GM23338 (cell line): ENCODE measurements around the gene SIGLEC7. TPM values are rescaled to one million over a fixed set of nuclear protein-coding genes. Genes with fewer than 3 reads are reported as not detected.

Experiments used
- ATAC-seq: fragments of 200-7000 bp; cut with Tn5 transposase; 3 replicates; pipeline ENCODE4 v1.9.1; 2020
- DNase-seq: peaks from one replicate; pipeline ENCODE4 v3.0.0-alpha.2; 2015; ENCODE audit warnings: low spot score
- H2AFZ ChIP-seq: fragments of 200-600 bp; sonication (generic); 2 replicates; pipeline ENCODE4 v1.8.0; 2016; ENCODE audit warnings: antibody characterized with exemption, mild to moderate bottlenecking, moderate library complexity
- H3F3A ChIP-seq: fragments of 200-600 bp; sonication (generic); replicated peaks from 2 replicates; pipeline ENCODE4 v1.8.0; 2017; ENCODE audit warnings: antibody characterized with exemption, mixed run types, low read depth
- H3K27ac ChIP-seq: fragments of 200-600 bp; sonication (generic); 2 replicates; pipeline ENCODE4 v1.6.1; 2016; ENCODE audit warnings: low read depth
- H3K27me3 ChIP-seq: fragments of 200-600 bp; sonication (generic); 2 replicates; pipeline ENCODE4 v1.8.0; 2016; ENCODE audit warnings: mild to moderate bottlenecking, mixed run types, moderate library complexity; ENCODE audit not compliant: insufficient read depth
- H3K36me3 ChIP-seq: fragments of 200-600 bp; sonication (generic); 2 replicates; pipeline ENCODE4 v1.8.0; 2016; ENCODE audit warnings: mild to moderate bottlenecking; ENCODE audit not compliant: insufficient read depth
- H3K4me1 ChIP-seq: fragments of 200-600 bp; sonication (generic); 2 replicates; pipeline ENCODE4 v1.8.0; 2016; ENCODE audit warnings: mild to moderate bottlenecking, moderate library complexity; ENCODE audit not compliant: insufficient read depth
- H3K4me2 ChIP-seq: fragments of 200-600 bp; sonication (generic); 2 replicates; pipeline ENCODE4 v1.7.1; 2017; ENCODE audit warnings: mixed run types
- H3K4me3 ChIP-seq: fragments of 200-600 bp; sonication (generic); 2 replicates; pipeline ENCODE4 v1.6.1; 2016; ENCODE audit warnings: mixed run types
- H3K79me2 ChIP-seq: fragments of 200-600 bp; sonication (generic); replicated peaks from 2 replicates; pipeline ENCODE4 v1.8.0; 2017; ENCODE audit warnings: mild to moderate bottlenecking; ENCODE audit not compliant: insufficient read depth
- H3K9me2 ChIP-seq: fragments of 200-600 bp; sonication (generic); 2 replicates; pipeline ENCODE4 v1.8.0; 2017; ENCODE audit not compliant: insufficient read depth
- H4K20me1 ChIP-seq: fragments of 200-600 bp; sonication (generic); replicated peaks from 2 replicates; pipeline ENCODE4 v1.8.0; 2017; ENCODE audit warnings: mild to moderate bottlenecking; ENCODE audit not compliant: insufficient read depth
- H3K27ac Mint-ChIP-seq: 2 replicates; pipeline ENCODE4 v1.8.0; 2020; ENCODE audit warnings: inconsistent platforms, mild to moderate bottlenecking, moderate library complexity, mixed read lengths
- H3K27me3 Mint-ChIP-seq: 3 replicates; pipeline ENCODE4 v1.8.0; 2022; ENCODE audit warnings: low read depth, mild to moderate bottlenecking, moderate library complexity, mixed read lengths, inconsistent platforms; ENCODE audit not compliant: insufficient read depth, poor library complexity
- H3K36me3 Mint-ChIP-seq: 3 replicates; pipeline ENCODE4 v1.8.0; 2021; ENCODE audit warnings: low read depth, mild to moderate bottlenecking, inconsistent platforms, moderate library complexity, mixed read lengths
- H3K4me1 Mint-ChIP-seq: 3 replicates; pipeline ENCODE4 v1.8.0; 2020; ENCODE audit warnings: mild to moderate bottlenecking, inconsistent platforms, mixed read lengths
- H3K4me3 Mint-ChIP-seq: 3 replicates; pipeline ENCODE4 v1.8.0; 2021; ENCODE audit warnings: moderate library complexity, mild to moderate bottlenecking, inconsistent platforms, mixed read lengths
- H3K9me3 Mint-ChIP-seq: 3 replicates; pipeline ENCODE4 v1.8.0; 2020; ENCODE audit warnings: moderate library complexity, mild to moderate bottlenecking, inconsistent platforms, mixed read lengths
- CREB1 ChIP-seq: fragments of 250-450 bp; sonication (Bioruptor Pico); IDR thresholded peaks from 2 replicates; pipeline ENCODE4 v1.5.0; 2020; ENCODE audit warnings: low read depth, mild to moderate bottlenecking, moderate library complexity
- EZH2 ChIP-seq: fragments of 200-600 bp; sonication (generic); IDR thresholded peaks from one replicate; pipeline ENCODE4 v1.8.0; 2017; ENCODE audit warnings: antibody characterized with exemption, mild to moderate bottlenecking, low read depth; ENCODE audit not compliant: unreplicated experiment
- EZH2phosphoT487 ChIP-seq: fragments of 200-600 bp; sonication (generic); IDR thresholded peaks from one replicate; pipeline ENCODE4 v1.8.1; 2018; ENCODE audit warnings: antibody characterized with exemption; ENCODE audit not compliant: unreplicated experiment
- JUNB ChIP-seq: IDR thresholded peaks from one replicate; pipeline ENCODE4 v1.6.1; 2016; ENCODE audit warnings: antibody characterized with exemption; ENCODE audit not compliant: unreplicated experiment
- NANOG ChIP-seq: IDR thresholded peaks from 2 replicates; pipeline ENCODE4 v1.6.1; 2016; ENCODE audit warnings: antibody characterized with exemption, borderline replicate concordance
- POLR2AphosphoS5 ChIP-seq: IDR thresholded peaks from 2 replicates; pipeline ENCODE4 v1.6.1; 2016; ENCODE audit warnings: antibody characterized with exemption, low read depth
- STAT1 ChIP-seq: IDR thresholded peaks from one replicate; pipeline ENCODE4 v1.6.1; 2016; ENCODE audit warnings: antibody characterized with exemption; ENCODE audit not compliant: unreplicated experiment
- ZNF114 ChIP-seq: fragments of 250-450 bp; sonication (Bioruptor Pico); IDR thresholded peaks from 2 replicates; pipeline ENCODE4 v1.5.0; 2020; ENCODE audit warnings: mild to moderate bottlenecking, moderate library complexity
- ZNF331 ChIP-seq: fragments of 250-450 bp; sonication (Bioruptor Pico); IDR thresholded peaks from 2 replicates; pipeline ENCODE4 v1.5.0; 2020; ENCODE audit warnings: low read depth, mild to moderate bottlenecking, moderate library complexity
- polyA plus RNA-seq: library from polyadenylated mRNA; unstranded; fragments of >200 nt; fragmentation: Nextera tagmentation; extraction: Ambion mirVana; gene quantifications from 2 replicates; pipeline ENCODE4 v1.2.1, GENCODE V29; 2016
- total RNA-seq: library from RNA; depleted of rRNA; stranded (reverse); fragments of >200 nt; shearing (Covaris generic); gene quantifications from 2 replicates; pipeline ENCODE4 v1.2.3, GENCODE V29; 2014
- TF ChIP-seq, protein P1 (sequence below), 2 experiments: fragments of 200-600 bp in 1 of 2; sonication (generic) in 1 of 2; conservative IDR thresholded peaks; 2 replicates each; pipeline versions ENCODE4 v1.5.1 to v1.6.1; 2016 to 2017; ENCODE audit warnings: antibody characterized with exemption in 2 of 2, low read depth in 2 of 2, mild to moderate bottlenecking in 2 of 2, moderate library complexity in 1 of 2
- TF ChIP-seq, protein P2 (sequence below): IDR thresholded peaks from one replicate; pipeline ENCODE4 v1.6.1; 2018; ENCODE audit warnings: antibody characterized with exemption; ENCODE audit not compliant: unreplicated experiment
- TF ChIP-seq, protein P3 (sequence below): IDR thresholded peaks from 2 replicates; pipeline ENCODE4 v1.6.1; 2016; ENCODE audit warnings: antibody characterized with exemption

Gene SIGLEC7
- total and polyA plus RNA-seq, 2 experiments from 2014 or later: not detected

DNA sequence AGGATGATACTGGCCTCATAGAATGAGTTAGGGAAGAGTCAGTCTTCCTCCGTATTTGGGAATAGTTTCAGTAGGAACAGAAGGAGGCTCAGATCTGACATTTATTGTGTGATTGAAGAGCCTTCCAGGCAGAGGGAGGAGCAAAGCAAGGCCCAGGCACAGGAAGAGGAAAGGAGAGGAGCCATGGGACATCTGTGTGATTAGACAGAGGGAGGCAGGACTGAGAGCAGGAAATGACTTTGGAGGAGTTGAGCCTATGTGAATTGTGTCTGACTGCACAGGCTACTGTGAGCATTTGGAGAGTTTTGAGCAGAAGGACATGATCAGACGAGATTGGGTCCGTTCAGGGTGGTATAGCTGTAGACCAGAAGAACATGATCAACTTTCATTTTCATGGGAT, 8.5 kb downstream of the SIGLEC7 start (continued):
- TF ChIP-seq, protein P1, sequence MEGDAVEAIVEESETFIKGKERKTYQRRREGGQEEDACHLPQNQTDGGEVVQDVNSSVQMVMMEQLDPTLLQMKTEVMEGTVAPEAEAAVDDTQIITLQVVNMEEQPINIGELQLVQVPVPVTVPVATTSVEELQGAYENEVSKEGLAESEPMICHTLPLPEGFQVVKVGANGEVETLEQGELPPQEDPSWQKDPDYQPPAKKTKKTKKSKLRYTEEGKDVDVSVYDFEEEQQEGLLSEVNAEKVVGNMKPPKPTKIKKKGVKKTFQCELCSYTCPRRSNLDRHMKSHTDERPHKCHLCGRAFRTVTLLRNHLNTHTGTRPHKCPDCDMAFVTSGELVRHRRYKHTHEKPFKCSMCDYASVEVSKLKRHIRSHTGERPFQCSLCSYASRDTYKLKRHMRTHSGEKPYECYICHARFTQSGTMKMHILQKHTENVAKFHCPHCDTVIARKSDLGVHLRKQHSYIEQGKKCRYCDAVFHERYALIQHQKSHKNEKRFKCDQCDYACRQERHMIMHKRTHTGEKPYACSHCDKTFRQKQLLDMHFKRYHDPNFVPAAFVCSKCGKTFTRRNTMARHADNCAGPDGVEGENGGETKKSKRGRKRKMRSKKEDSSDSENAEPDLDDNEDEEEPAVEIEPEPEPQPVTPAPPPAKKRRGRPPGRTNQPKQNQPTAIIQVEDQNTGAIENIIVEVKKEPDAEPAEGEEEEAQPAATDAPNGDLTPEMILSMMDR (conservative IDR thresholded peaks at IDR 0.05; ENCODE audit: low read depth in 2 of 2): no peak
- TF ChIP-seq ZNF114 (CRISPR knock-in tag) (no peak), EZH2phosphoT487 (no peak), NANOG (no peak), POLR2AphosphoS5 (no peak), STAT1 (no peak)
- TF ChIP-seq, protein P2, sequence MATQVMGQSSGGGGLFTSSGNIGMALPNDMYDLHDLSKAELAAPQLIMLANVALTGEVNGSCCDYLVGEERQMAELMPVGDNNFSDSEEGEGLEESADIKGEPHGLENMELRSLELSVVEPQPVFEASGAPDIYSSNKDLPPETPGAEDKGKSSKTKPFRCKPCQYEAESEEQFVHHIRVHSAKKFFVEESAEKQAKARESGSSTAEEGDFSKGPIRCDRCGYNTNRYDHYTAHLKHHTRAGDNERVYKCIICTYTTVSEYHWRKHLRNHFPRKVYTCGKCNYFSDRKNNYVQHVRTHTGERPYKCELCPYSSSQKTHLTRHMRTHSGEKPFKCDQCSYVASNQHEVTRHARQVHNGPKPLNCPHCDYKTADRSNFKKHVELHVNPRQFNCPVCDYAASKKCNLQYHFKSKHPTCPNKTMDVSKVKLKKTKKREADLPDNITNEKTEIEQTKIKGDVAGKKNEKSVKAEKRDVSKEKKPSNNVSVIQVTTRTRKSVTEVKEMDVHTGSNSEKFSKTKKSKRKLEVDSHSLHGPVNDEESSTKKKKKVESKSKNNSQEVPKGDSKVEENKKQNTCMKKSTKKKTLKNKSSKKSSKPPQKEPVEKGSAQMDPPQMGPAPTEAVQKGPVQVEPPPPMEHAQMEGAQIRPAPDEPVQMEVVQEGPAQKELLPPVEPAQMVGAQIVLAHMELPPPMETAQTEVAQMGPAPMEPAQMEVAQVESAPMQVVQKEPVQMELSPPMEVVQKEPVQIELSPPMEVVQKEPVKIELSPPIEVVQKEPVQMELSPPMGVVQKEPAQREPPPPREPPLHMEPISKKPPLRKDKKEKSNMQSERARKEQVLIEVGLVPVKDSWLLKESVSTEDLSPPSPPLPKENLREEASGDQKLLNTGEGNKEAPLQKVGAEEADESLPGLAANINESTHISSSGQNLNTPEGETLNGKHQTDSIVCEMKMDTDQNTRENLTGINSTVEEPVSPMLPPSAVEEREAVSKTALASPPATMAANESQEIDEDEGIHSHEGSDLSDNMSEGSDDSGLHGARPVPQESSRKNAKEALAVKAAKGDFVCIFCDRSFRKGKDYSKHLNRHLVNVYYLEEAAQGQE: no peak

DNA sequence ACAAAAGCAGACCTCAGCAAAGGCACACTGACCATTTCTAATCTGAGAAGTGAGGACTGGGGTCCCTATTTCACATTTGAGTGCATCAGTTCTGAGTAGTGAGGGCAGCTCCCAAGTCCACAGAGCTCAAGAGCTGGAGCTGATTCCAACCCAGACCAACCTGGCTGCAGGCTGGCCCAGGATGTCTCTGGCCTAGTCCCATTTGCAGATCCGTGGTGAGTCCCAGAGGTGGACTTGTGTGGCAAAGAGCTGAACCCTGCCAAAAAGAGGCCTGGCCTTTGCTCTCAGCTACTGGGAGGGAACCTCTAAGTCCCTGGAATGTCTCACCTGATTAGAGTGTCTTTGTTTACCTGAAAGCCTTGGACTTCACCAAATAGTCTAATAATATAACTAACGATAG, 14.6 kb downstream of the SIGLEC7 start:
- no peaks in the 10 kb centered on the region for H3K36me3 ChIP-seq
- H3K4me2 ChIP-seq: no peak overlapping the region
- H4K20me1 ChIP-seq: no peaks in the 10 kb centered on the region
- no peaks in the 10 kb centered on the region; the same call in 2 of the 3 replicates for H3K9me3 Mint-ChIP-seq
- no peaks in the 10 kb centered on the region for H3K4me1 ChIP-seq
- H3K9me2 ChIP-seq: no peaks in the 10 kb centered on the region
- H3K4me1 Mint-ChIP-seq: peaks cover 4% of the 10 kb centered on the region; the same call in 1 of the 3 replicates
- H2AFZ ChIP-seq: no peak overlapping the region
- no peak overlapping the region for H3K27ac Mint-ChIP-seq
- H3F3A ChIP-seq: no peaks in the 10 kb centered on the region
- peaks cover 7% of the 10 kb centered on the region for H3K27me3 Mint-ChIP-seq
- no peak overlapping the region for H3K4me3 Mint-ChIP-seq
- H3K27me3 ChIP-seq: no peaks in the 10 kb centered on the region
- ATAC-seq (no peak), DNase-seq (no peak)
- no peaks in the 10 kb centered on the region for H3K36me3 Mint-ChIP-seq
- H3K27ac ChIP-seq: no peak overlapping the region
- H3K4me3 ChIP-seq: no peak overlapping the region
- H3K79me2 ChIP-seq: no peaks in the 10 kb centered on the region
- no peak for TF ChIP-seq JUNB
- TF ChIP-seq EZH2: no peak
- TF ChIP-seq, protein P3, sequence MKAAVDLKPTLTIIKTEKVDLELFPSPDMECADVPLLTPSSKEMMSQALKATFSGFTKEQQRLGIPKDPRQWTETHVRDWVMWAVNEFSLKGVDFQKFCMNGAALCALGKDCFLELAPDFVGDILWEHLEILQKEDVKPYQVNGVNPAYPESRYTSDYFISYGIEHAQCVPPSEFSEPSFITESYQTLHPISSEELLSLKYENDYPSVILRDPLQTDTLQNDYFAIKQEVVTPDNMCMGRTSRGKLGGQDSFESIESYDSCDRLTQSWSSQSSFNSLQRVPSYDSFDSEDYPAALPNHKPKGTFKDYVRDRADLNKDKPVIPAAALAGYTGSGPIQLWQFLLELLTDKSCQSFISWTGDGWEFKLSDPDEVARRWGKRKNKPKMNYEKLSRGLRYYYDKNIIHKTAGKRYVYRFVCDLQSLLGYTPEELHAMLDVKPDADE: no peak
- TF ChIP-seq ZNF114 (CRISPR knock-in tag): no peak
- TF ChIP-seq EZH2phosphoT487: no peak
- TF ChIP-seq STAT1: no peak
- no peak for TF ChIP-seq ZNF331
- TF ChIP-seq CREB1: no peak
- TF ChIP-seq NANOG: no peak
- TF ChIP-seq, protein P2: no peak
